T-helper 1 cell treated with Interleukin-12 subunit alpha and Interleukin-12 subunit beta and Interleukin-4 antibody, amounts not matched to agents 30 ng/mL and 1 ng/mL, for 36 hours (primary cell): ENCODE data around the gene SHROOM1. TPM values are rescaled to one million over a fixed set of nuclear protein-coding genes. Genes with fewer than 3 reads are reported as not detected.
"Not testable (repeated sequence)": the region's sequence is repeated elsewhere in the genome, so short reads cannot be mapped to it uniquely, and the experiment has no call there.

ENCODE experiments used
- intact Hi-C: fragments of 100-400 bp; cut with micrococcal nuclease; formaldehyde crosslinking; loops from one replicate; pipeline ENCODE4 v1.15.1; 2024
- total RNA-seq: library from RNA; stranded (reverse); gene quantifications from 2 replicates; pipeline ENCODE4 v1.2.3, GENCODE V29; 2022

Gene SHROOM1
- total RNA-seq = 3.9 and 4.2 TPM in 2 replicates

DNA sequence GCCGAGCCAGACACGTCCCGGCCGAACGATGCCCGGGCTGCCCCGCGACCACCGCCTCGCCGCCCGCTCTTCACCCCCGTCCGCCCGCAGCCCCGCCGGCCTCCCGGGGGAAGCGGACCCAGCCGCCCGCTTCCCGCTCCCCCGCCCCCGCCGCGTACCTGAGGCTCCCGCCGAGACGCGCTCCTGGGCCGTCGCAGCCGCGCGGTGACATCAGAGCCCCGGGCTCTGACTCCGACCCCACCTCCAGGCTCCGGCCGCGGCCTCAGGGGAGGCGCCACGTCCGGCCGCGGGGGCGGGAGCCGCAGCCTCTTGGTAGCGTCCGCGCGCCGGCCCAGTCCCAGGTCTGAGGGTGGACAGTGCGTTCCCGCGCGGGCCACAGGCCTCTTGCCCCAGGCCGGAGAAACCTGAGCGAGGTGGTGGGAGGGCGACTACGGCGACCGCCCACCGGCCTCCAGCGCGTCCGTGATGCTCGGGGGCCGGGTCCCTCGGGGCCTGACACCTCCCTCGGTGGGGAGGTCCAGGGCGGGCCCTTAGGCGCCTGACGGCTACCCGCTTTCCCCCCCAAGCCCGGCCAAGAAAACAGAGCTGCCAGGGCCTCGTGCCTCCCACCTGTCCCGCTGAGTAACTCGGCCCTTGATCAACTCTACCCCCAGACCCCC lies at the start of gene SHROOM1:
Gene SHROOM1, minus strand, starts transcription at position 212 of the 659 bp plus-strand sequence. CDS start 4,507 bp downstream, outside the sequence.
- intact Hi-C loops = loop anchor here (1.0 kb wide), 3 partner anchors 36 to 221 kb away; partner anchors contain the start of genes GDF9 and UQCRQ

GRCh38 chr5:132877938-132878337 lies 47.5 kb upstream of the SHROOM1 start:
- intact Hi-C loops = no loop called here

DNA sequence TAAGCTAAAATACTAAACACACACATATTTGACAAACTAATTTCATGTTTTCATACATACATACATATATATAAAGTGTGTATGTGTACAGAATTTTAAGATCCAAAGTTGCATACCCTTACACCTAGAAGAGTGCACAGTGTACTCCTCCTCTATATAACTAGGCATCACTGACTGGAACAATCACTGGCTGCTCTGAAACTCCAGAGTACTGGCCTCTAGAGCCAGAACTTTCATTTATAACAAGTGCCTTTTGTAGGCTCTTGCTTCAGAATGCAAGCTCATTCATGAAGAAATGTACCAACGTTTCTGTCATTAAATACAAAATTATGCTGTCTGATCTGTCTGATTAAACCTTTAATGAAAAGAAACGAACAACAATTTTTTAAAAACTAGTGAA lies 47.0 kb upstream of the SHROOM1 start:
- intact Hi-C loops = no loop called here

- intact Hi-C loops = no loop called here
These were observed 45.7 kb upstream of the SHROOM1 start for GRCh38 chr5:132876020-132876759.

- intact Hi-C loops = no loop called here
These were observed 43.5 kb upstream of the SHROOM1 start for GRCh38 chr5:132873930-132874271.

GRCh38 chr5:132873119-132873929 lies 42.9 kb upstream of the SHROOM1 start, which contains the start of gene LEAP2:
LEAP2 (plus strand) TSS chr5:132873668; CDS start chr5:132873695, 27 bp downstream.
- intact Hi-C loops = no loop called here

GRCh38 chr5:132872788-132873118 lies 42.3 kb upstream of the SHROOM1 start:
- intact Hi-C loops = no loop called here

DNA sequence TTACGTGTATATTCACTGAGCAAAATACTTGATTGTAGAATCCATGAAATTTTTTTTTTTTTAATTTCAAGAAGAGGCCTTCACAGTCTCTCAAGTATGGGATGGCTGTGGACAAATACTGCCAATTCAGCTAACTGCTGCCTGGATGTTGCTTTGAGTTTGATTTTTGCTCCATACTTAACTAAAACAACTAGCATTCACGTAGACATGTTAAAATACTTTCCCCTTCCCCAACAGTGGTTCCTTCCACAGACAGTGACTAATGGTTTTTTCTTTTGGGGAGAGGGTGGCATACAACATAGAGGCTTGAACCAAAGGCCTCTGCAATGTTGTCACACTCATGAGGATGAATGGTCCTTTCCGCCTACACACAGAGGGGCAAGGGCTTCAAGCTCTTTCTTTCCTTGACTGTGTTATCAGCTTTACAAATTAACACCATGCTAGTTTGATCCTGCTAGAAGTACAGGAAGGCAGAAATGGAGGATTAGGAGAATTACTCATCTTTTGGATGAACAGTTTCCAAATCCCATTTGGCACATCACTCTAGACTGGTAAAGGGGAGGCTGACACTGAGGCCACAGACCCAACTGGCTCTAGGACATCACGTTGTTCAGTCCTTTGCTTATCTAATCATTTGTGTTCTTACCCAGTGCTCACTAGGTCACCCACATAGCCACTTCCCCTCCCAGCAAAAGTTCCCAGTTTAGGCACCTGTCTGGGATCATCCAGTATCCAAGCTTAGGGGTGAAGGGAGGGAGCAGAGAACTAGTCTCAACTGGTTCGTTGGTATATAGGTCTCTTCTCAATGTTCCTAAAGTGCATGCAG lies 41.2 kb upstream of the SHROOM1 start:
- intact Hi-C loops = no loop called here

DNA sequence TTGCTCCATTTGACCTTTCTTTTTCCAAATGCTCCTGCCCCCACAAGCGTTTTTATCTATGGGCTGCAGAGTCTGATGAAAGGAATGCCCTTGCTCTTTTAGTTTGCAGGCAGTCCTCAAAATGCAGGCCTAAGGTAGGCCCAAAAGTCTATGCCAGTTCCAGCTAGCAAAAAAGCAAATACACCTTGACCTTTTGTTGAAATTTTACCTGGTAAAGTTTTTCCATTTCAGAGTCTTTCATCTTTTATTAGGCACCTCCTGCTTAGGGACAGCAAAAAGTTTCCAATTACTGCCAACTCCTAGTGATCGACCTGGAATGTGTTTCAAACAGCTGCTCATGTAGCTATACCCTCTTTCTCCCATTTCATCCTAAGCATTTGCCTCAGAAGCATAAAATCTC lies 40.4 kb upstream of the SHROOM1 start:
- intact Hi-C loops = no loop called here

GRCh38 chr5:132868754-132869153 lies 38.3 kb upstream of the SHROOM1 start:
- intact Hi-C loops = loop anchor here (5.0 to 10.0 kb wide), 3 partner anchors 1096 to 1889 kb away; partner anchors contain the start of genes C5orf15, DDX46 and PPP2CA

GRCh38 chr5:132867046-132867451 lies 36.6 kb upstream of the SHROOM1 start:
- intact Hi-C loops = loop anchor here (2.0 to 10.0 kb wide), 5 partner anchors 226 to 1890 kb away; partner anchors contain the start of genes C5orf15, DDX46, FNIP1 and PPP2CA

DNA sequence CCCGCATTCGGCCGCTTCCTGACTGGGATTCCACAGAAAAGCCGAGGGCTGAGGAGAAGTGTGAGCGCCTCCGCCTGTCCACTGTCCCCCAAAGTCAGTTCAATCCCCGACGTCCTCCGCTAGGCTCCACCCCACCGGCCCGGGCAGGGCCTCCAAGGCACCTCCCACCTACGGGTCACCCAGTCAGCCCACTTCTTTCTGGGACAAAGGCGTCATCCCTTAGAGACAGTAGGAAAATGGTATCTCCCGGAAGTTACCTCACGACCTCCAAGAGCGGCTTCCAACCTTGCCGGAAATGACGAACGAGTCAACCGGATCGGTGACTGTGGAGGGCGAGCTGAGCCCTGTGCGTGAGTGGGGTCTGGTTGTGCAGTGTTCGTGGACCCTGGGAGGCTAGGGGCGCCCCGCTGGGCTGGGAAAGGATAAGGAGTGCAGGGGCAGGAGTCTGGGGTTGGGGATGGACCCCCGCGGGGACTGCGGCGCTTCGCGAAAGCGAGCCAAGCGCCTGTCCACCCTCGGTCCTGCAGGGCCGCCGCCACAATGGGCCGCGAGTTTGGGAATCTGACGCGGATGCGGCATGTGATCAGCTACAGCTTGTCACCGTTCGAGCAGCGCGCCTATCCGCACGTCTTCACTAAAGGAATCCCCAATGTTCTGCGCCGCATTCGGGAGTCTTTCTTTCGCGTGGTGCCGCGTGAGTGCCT lies 36.0 kb upstream of the SHROOM1 start, which contains the start of the genes GDF9 and UQCRQ:
Gene GDF9, minus strand, starts transcription at position 128 of the 704 bp plus-strand sequence. CDS start 1,936 bp downstream, outside the sequence.
Gene UQCRQ, plus strand, starts transcription at position 301 of the 704 bp plus-strand sequence. Its CDS starts 240 bp downstream, at position 541.
- intact Hi-C loops = loop anchor here (1.0 to 10.0 kb wide), 14 partner anchors 36 to 1891 kb away; partner anchors contain the start of genes AFF4, C5orf15, DDX46 and FNIP1

GRCh38 chr5:132865668-132866341 lies 35.4 kb upstream of the SHROOM1 start:
- intact Hi-C loops = loop anchor here (1.0 to 10.0 kb wide), 14 partner anchors 36 to 1891 kb away; partner anchors contain the start of genes AFF4, C5orf15, DDX46 and FNIP1

DNA sequence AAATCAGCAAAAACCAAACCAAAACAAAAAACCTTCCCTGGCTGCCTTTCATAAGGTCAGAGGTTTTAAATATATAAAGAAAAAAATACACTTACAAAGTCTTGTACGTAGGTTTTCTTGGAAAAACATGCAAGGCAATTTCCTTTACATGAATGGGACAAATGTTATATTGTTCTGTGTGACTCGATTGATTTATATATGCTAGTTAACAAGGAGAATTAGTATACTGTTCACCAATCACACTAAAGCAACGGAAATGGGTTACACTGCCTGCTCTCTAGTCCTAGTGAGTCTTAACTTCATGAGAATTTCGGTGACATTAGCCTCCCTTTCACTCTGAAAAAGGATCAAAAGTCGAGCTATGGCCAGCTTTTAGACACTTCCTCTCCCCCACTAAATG lies 30.3 kb upstream of the SHROOM1 start:
- intact Hi-C loops = loop anchor here (10.0 kb wide), 1 partner anchor 1104 kb away; the partner anchor contains the start of gene C5orf15

DNA sequence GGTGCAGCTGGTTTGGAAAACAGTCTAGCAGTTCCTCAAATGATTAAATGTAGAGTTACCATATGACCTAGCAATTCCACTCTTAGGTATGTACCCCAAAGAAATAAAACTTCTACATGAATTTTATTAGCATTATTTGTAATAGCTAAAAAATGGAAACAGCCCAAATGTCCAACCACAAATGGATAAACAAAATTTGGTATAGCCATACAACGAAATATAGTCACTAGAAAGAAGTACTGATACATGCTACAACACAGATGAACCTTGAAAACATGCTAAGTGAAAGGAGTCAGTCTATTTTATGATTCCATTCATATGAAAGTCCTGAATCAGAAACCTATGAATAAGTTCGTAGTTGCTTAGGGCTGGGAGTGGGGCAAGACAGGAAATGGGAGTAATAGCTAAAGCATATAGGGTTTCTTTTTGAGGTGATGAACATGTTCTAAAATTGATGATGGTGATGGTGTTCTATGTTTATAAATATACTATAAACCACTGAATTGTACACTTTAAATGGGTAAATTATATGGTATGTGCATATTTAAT lies 29.5 kb upstream of the SHROOM1 start:
- intact Hi-C loops = loop anchor here (10.0 kb wide), 1 partner anchor 1105 kb away; the partner anchor contains the start of gene C5orf15

DNA sequence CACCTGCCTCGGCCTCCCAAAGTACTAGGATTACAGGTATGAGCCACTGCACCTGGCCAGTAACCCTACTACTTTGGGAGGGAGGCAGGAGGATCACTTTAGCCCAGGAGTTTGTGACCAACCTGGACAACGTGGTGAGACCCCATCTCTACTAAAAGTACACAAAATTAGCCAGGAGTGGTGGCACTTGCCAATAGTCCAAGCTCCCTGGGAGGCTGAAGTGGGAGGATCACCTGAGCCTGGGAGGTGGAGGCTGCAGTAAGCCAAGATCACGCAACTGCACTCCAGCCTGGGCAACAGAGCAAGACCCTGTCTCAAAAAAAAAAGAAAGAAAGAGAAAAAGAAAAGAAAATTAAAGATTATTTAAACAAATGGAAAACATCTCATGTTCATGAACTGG lies 25.6 kb upstream of the SHROOM1 start:
- intact Hi-C loops = no loop called here

GRCh38 chr5:132854992-132855391 lies 24.5 kb upstream of the SHROOM1 start:
- intact Hi-C loops = not testable (repeated sequence)

GRCh38 chr5:132854301-132854700 lies 23.9 kb upstream of the SHROOM1 start:
- intact Hi-C loops = no loop called here

DNA sequence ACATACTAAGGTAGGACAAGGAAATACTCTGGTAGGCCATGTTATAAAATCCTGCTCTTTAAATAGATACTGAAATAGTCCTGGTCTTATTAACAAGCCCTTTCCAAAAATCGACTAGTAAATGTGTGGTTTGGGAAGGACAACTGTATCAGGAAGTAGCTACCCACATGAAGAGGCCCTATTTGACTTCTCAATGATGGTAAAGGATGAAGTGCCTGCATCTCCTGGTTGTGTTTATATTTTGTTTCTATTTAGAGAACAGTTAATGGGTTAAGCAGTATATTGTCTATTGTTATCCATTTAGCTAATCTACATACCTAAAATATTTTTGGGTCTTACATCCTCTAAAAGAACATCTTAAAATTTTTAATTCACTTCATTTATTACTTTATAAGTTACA lies 23.3 kb upstream of the SHROOM1 start:
- intact Hi-C loops = no loop called here
